Activated B cell treated with CpG ODN at 0.5 μM for 24 hours (primary cell): ENCODE measurements around the gene PGM5. TPM values are rescaled to one million over a fixed set of nuclear protein-coding genes. Genes with fewer than 3 reads are reported as not detected.
"Not testable (repeated sequence)": the region's sequence is repeated elsewhere in the genome, so short reads cannot be mapped to it uniquely, and the experiment has no call there.

Experiments used
- ATAC-seq: fragments of 200-7000 bp; cut with Tn5 transposase; one replicate; pipeline ENCODE4 v1.10.0; 2021; ENCODE audit warnings: low read depth, mild to moderate bottlenecking, moderate library complexity
- CTCF ChIA-PET: fragments of 350-600 bp; sonication (Branson Sonifier 250); formaldehyde crosslinking; loops from one replicate; lab custom pipeline; 2021; ENCODE audit warnings: antibody characterized with exemption; lab: Charles Lee
- POLR2A ChIA-PET: fragments of 350-600 bp; sonication (Branson Sonifier 250); formaldehyde crosslinking; loops from one replicate; lab custom pipeline; 2021; ENCODE audit warnings: antibody characterized with exemption; lab: Charles Lee
- DNase-seq: peaks from one replicate; pipeline ENCODE4 v3.0.0; 2022
- H3K27ac Mint-ChIP-seq: one replicate; pipeline ENCODE4 v1.8.0; 2020; ENCODE audit warnings: mixed read lengths
- H3K27me3 Mint-ChIP-seq: one replicate; pipeline ENCODE4 v1.8.0; 2021; ENCODE audit warnings: mixed read lengths
- H3K36me3 Mint-ChIP-seq: one replicate; pipeline ENCODE4 v1.8.0; 2021; ENCODE audit warnings: low read depth, mixed read lengths
- H3K4me1 Mint-ChIP-seq: one replicate; pipeline ENCODE4 v1.8.0; 2021; ENCODE audit warnings: mixed read lengths
- H3K4me3 Mint-ChIP-seq: one replicate; pipeline ENCODE4 v1.8.0; 2020; ENCODE audit warnings: mild to moderate bottlenecking, mixed read lengths
- H3K9me3 Mint-ChIP-seq: one replicate; pipeline ENCODE4 v1.8.0; 2020; ENCODE audit warnings: mixed read lengths
- intact Hi-C: fragments of 100-400 bp; cut with micrococcal nuclease; formaldehyde crosslinking; loops from one replicate; pipeline ENCODE4 v1.15.1; 2024
- total RNA-seq: library from RNA; stranded (reverse); gene quantifications from 2 replicates; pipeline ENCODE4 v1.2.3, GENCODE V29; 2022

Gene PGM5
- total RNA-seq, 1 donor from 2014 or later = not detected

DNA sequence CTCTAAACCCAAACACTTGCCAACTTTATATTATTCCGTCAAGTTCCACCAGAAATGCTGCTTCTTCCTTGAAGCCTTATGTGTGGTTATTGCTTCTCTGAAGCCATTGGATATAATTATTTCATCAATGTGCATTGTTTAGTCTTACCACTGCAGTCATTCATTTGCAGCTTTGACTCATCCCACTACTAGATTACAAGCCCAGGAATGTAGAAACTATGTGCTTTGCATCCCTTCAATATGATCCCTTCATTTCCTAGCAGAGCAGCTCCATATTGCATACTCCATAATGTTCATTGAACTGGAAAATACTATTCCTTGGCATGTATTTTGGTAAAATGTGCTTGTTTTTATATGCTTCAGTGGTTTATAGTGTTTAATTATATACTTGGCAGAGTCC, 34.3 kb downstream of the PGM5 start:
- intact Hi-C loops, H3K4me3 Mint-ChIP-seq, CTCF ChIA-PET, ATAC-seq, H3K4me1 Mint-ChIP-seq, H3K27ac Mint-ChIP-seq, H3K27me3 Mint-ChIP-seq, DNase-seq, H3K36me3 Mint-ChIP-seq, H3K9me3 Mint-ChIP-seq, POLR2A ChIA-PET: not testable (repeated sequence)

DNA sequence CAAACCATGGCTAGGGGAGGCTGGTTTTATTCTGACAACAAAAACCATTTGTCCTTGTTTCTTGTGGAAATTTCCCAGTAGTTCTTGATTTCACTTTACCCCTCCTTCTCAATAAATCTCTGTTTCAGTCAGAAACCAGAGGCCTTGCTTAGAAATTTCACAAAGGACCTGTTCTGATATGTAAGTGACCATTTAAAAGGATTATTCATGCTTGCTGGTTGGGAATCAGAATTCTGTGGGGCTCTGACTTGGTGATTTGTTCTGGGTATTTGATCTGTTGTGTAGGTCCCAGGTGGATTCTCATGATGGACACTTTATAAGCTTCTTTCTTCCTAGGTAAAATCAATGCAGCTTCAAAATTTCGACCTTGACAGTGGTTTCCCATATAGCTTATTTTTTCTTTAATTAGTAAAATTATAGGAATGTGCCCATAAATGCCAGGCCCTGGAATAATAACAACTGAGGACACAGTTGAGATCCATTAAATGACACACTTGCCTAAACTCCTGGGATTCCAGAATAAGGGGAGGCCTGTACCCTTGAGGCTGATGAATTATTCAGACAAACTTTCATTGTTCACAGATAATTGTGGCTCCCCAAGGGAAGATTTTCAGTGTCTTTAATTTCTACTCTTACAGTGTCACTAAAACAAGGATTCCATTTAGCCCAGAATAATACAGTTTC, 40.1 kb downstream of the PGM5 start:
- H3K27ac Mint-ChIP-seq, ATAC-seq, intact Hi-C loops: not testable (repeated sequence)

DNA sequence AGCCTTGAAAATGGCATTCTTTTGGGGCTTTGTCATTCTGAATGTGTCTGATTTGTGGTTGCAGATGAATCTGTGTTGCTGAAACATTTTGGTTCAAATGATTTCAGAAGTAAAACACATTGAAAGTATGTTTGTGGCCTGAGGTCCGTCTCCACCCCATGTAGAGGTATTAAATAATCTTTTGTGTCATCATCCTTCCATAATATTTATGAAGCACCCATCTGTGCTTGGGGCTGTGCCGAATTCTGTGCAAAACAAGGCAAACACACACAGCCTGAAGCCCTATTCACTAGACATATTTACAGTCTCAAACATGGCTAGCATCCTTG, 40.6 kb downstream of the PGM5 start:
- intact Hi-C loops, POLR2A ChIA-PET, H3K4me1 Mint-ChIP-seq, DNase-seq, H3K9me3 Mint-ChIP-seq, ATAC-seq, CTCF ChIA-PET, H3K4me3 Mint-ChIP-seq, H3K27ac Mint-ChIP-seq, H3K27me3 Mint-ChIP-seq, H3K36me3 Mint-ChIP-seq: not testable (repeated sequence)

More for the DNA sequence above, 40.1 kb downstream of the PGM5 start:
- H3K9me3 Mint-ChIP-seq, H3K36me3 Mint-ChIP-seq, POLR2A ChIA-PET, H3K4me1 Mint-ChIP-seq, H3K27me3 Mint-ChIP-seq, H3K4me3 Mint-ChIP-seq, DNase-seq, CTCF ChIA-PET: not testable (repeated sequence)

DNA sequence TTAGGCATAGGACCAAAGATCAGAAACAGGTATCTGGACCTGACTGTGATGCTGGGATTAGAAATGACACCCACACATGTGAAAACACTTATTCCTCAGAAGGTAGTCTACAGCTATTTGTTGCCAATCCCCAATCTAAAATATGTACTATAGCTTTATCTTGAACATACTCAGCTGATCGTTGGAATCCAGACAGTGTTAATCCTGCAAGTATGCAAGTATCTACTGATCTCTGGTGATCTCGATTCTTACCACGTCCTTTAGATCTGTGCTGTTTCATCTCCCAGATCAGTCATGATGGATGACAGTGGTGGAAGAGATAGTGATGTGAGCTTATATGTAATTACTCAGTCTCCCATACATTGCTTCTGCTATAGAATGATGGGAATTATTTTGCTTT, 41.4 kb downstream of the PGM5 start:
- ATAC-seq, H3K9me3 Mint-ChIP-seq, DNase-seq, H3K4me3 Mint-ChIP-seq, intact Hi-C loops, CTCF ChIA-PET, H3K27me3 Mint-ChIP-seq, H3K36me3 Mint-ChIP-seq, POLR2A ChIA-PET, H3K4me1 Mint-ChIP-seq, H3K27ac Mint-ChIP-seq: not testable (repeated sequence)

DNA sequence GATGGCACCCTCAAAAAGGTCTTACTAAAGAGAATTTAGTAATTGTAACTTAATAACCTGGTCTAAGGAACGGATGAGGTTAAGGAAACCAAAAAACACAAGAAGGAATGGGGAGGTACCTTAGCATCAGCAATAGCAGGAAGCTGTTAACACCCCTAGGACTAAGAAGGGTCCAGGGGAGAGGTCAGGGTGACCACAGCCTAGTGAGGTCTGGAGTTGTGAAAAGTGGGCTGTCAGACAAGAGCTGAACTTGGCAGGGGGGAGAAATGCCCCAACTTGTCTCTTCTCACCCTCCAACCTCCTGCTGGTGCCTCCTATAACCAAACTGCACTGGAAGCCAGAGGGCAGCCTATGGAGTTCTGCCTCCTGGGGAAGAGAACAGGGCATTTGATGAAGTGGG, 41.9 kb downstream of the PGM5 start:
- H3K9me3 Mint-ChIP-seq, ATAC-seq, intact Hi-C loops, H3K4me1 Mint-ChIP-seq, H3K27ac Mint-ChIP-seq, DNase-seq, H3K36me3 Mint-ChIP-seq, CTCF ChIA-PET, POLR2A ChIA-PET, H3K4me3 Mint-ChIP-seq, H3K27me3 Mint-ChIP-seq: not testable (repeated sequence)

- H3K9me3 Mint-ChIP-seq, H3K27ac Mint-ChIP-seq, ATAC-seq, H3K36me3 Mint-ChIP-seq, H3K4me3 Mint-ChIP-seq, CTCF ChIA-PET, H3K4me1 Mint-ChIP-seq, H3K27me3 Mint-ChIP-seq, intact Hi-C loops, DNase-seq, POLR2A ChIA-PET: not testable (repeated sequence)
Observed at GRCh38 chr9:68404421-68405185, 48.2 kb downstream of the PGM5 start.

- H3K27ac Mint-ChIP-seq, CTCF ChIA-PET, H3K27me3 Mint-ChIP-seq, H3K4me3 Mint-ChIP-seq, DNase-seq, intact Hi-C loops, H3K36me3 Mint-ChIP-seq, H3K4me1 Mint-ChIP-seq, ATAC-seq, POLR2A ChIA-PET, H3K9me3 Mint-ChIP-seq: not testable (repeated sequence)
Observed at GRCh38 chr9:68411865-68412264, 55.5 kb downstream of the PGM5 start.

GRCh38 chr9:68412754-68413153, 56.3 kb downstream of the PGM5 start:
- H3K4me1 Mint-ChIP-seq, CTCF ChIA-PET, H3K27ac Mint-ChIP-seq, ATAC-seq, DNase-seq, intact Hi-C loops, H3K36me3 Mint-ChIP-seq, POLR2A ChIA-PET, H3K4me3 Mint-ChIP-seq, H3K9me3 Mint-ChIP-seq: not testable (repeated sequence)
- H3K27me3 Mint-ChIP-seq = peaks cover 12% of the 10 kb centered on the region

DNA sequence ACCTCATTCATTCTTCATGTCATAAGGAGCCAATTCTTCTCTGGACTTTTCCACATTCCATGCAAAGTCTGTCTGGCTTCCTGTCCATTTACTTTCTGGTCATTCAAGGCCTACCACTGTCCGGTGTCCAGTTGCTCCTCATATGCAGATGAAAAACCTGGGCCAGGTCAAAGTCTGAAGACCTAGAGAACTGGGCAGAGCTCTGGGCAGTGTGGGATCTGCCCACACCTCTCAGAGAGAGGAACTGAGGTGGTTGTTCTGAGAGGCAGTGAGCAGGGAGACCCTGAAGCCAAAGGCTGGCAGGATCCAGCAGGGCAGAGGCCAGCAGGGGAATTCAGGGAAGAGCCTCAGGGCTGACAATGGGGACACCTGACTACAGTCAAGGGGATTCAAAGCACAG, 58.7 kb downstream of the PGM5 start:
- H3K9me3 Mint-ChIP-seq, H3K27ac Mint-ChIP-seq, H3K4me1 Mint-ChIP-seq, POLR2A ChIA-PET, DNase-seq, ATAC-seq, CTCF ChIA-PET, H3K4me3 Mint-ChIP-seq, intact Hi-C loops, H3K36me3 Mint-ChIP-seq: not testable (repeated sequence)
- H3K27me3 Mint-ChIP-seq = peaks cover 12% of the 10 kb centered on the region
